ENCODE measurements around the gene ARHGEF12.

ARHGEF12 gene

DNA sequence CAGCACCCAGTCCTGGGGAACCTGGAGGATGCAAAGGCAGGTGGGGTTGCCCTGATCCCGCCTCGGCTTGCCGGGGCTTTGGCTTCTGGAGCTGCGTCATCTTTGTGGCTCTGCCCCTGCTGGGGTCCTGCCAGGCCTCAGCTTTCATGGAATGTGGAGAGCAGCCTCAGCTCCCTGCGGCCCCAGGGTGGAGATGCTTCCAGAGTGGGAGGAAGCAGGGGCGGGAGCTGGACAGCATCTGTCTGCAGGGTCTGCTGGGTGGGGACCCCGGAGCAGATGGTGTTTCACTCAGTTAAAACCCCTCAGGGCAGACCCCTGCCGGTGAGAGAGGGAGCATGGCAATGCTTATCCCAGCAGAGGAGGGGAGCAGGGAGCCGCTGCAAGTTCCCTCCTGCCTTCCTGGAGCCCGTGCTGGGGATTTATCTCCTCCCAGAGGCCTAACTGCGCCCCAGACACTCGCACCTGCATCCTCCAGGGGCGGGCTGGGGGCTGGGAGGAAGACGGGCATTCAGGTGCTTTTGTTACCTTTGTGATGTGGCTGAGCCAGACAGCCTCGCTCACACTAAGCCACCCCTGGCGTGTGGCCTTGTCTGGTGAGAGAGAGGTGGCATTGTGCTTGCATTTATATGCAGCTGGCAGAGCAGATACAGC is 191.0 kb downstream of the ARHGEF12 start:
- no peak for DNase-seq (ENCODE audit: low spot score)
- in situ Hi-C loops (cut with MboI; ENCODE audit: low pct_unique_long_range_greater_than_20kb, low sequenced_read_pairs, unreplicated experiment): no loop called here
- TF ChIP-seq, protein P1, sequence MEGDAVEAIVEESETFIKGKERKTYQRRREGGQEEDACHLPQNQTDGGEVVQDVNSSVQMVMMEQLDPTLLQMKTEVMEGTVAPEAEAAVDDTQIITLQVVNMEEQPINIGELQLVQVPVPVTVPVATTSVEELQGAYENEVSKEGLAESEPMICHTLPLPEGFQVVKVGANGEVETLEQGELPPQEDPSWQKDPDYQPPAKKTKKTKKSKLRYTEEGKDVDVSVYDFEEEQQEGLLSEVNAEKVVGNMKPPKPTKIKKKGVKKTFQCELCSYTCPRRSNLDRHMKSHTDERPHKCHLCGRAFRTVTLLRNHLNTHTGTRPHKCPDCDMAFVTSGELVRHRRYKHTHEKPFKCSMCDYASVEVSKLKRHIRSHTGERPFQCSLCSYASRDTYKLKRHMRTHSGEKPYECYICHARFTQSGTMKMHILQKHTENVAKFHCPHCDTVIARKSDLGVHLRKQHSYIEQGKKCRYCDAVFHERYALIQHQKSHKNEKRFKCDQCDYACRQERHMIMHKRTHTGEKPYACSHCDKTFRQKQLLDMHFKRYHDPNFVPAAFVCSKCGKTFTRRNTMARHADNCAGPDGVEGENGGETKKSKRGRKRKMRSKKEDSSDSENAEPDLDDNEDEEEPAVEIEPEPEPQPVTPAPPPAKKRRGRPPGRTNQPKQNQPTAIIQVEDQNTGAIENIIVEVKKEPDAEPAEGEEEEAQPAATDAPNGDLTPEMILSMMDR (IDR thresholded peaks at IDR 0.05; ENCODE audit: extremely low read depth, insufficient read depth, missing control alignments): no peak

DNA sequence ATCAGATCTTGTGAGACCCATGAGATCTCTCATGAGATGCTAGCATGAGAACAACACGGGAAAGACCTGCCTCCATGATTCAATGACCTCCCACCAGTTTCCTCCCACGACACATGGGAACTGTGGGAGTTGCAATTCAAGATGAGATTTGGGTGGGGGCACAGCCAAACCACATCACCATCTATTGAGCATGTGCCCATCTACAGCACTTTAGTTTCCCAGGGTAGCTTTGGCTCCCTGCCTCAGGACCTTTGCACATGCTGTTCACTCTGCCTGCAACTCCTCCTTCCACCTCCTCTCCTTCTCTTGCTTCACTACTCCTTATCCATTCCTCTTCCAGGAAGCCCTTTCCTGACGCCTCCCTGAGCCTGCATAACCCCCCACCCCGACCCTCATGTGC is 192.5 kb downstream of the ARHGEF12 start:
- no peak for DNase-seq (ENCODE audit: low spot score)
- TF ChIP-seq, protein P1 (IDR thresholded peaks at IDR 0.05; ENCODE audit: extremely low read depth, insufficient read depth, missing control alignments): no peak
- in situ Hi-C loops (cut with MboI; ENCODE audit: low pct_unique_long_range_greater_than_20kb, low sequenced_read_pairs, unreplicated experiment): no loop called here

DNA sequence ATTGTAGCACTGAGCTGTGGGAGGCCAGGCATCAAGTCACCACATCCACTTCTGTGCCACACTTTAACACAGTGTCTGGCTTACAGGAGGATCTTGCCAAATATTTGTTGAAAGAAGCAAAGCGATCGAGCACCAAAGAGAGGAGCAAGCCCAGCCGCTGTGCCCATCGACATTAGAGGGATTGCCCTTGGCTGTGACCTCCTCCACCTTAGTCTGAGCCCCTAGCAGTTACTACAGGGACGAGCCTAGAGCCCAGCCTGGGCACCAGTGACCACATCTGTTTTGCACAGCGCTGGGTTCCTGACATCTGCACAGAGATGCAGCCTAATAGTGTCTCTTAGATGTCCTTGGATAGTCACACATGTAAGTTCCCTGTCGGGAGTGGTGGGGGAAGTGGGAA is 193.0 kb downstream of the ARHGEF12 start:
- TF ChIP-seq, protein P1 (IDR thresholded peaks at IDR 0.05; ENCODE audit: extremely low read depth, insufficient read depth, missing control alignments): no peak
- DNase-seq (ENCODE audit: low spot score): no peak
- in situ Hi-C loops (cut with MboI; ENCODE audit: low pct_unique_long_range_greater_than_20kb, low sequenced_read_pairs, unreplicated experiment): no loop called here

DNA sequence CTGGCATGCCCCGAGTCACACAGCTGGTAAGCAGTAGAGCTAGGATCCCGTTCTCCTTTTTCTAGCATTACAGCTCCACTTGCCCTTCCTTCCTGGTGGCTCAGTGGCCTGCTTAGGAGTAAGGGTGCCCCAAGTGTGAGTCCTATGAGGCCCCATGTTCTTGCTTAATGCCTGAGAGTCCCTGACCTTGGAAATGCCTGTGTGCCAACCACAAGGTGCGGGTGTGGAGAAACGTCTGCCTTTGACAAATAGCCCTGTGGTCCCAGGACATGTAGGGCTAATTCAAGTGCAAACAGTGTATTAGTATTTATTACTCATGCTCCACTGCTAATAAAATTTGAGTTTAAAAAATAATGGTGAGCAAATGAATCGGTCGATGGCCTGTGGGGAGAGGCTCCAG is 193.7 kb downstream of the ARHGEF12 start:
- DNase-seq (ENCODE audit: low spot score): no peak
- in situ Hi-C loops (cut with MboI; ENCODE audit: low pct_unique_long_range_greater_than_20kb, low sequenced_read_pairs, unreplicated experiment): no loop called here
- TF ChIP-seq, protein P1 (IDR thresholded peaks at IDR 0.05; ENCODE audit: extremely low read depth, insufficient read depth, missing control alignments): no peak

DNA sequence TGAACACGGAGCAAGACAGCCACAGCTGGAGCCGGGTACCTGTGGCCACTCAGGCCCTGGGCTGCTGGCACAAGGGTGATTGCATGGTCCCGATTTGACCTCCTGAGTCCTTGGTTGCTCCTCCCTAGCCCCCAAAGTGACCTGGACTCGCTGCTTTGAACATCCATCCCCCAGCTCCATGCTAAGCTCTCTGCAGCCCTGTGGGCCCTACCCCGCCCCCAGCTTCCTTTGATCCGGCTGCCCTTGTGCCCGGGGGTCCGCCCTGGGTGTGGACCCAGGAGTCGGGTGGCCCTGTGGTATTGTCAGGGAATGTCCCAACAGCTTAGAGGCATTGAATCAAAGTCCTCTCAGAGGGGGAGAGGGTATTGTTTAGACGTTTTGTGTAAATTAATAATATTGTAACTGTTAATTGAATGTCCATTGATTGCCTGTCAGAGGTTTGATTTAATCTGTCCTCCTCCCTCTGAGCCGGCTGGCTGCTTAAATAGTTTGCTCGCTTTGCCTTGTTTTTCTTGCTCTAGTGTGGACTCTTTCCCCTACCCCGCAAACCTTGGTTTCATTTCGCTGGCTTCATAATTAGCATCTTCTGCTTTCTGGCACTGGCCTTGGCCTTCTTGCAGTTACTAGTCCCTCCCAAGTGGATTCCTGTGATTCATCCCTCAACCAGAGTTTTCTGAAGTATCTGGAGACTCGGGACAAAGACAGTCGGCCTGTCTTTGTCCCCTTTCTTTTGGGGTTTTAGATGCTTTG is 196.0 kb downstream of the ARHGEF12 start:
- DNase-seq (ENCODE audit: low spot score): no peak
- TF ChIP-seq, protein P1 (IDR thresholded peaks at IDR 0.05; ENCODE audit: extremely low read depth, insufficient read depth, missing control alignments): no peak
- in situ Hi-C loops (cut with MboI; ENCODE audit: low pct_unique_long_range_greater_than_20kb, low sequenced_read_pairs, unreplicated experiment): no loop called here

DNA sequence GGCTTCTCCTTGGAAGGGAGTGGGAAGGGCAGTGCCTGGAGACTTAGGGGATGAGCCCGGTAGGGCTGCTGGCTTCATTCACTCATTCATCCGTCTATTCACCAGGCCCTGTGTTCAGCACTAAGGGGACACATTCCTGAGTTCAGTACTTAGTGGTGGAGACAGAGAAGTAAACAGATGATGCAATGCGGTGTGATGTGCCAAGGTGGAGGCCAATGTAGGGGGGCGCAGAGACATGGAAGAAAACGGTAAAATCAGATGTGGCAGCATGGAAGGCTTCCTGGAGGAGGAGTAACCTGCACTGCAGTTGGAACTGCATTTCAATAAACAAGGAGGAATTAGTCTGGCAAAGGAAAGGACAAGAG is 196.6 kb downstream of the ARHGEF12 start:
- no peak for DNase-seq (ENCODE audit: low spot score)
- TF ChIP-seq, protein P1 (IDR thresholded peaks at IDR 0.05; ENCODE audit: extremely low read depth, insufficient read depth, missing control alignments): no peak
- in situ Hi-C loops (cut with MboI; ENCODE audit: low pct_unique_long_range_greater_than_20kb, low sequenced_read_pairs, unreplicated experiment): no loop called here
